Hepatocyte (in vitro differentiated cells): Measurements from ENCODE around the gene ST3GAL5.

ENCODE experiments used
- CTCF ChIP-seq: fragments of 200-600 bp; sonication (generic); IDR thresholded peaks from 2 replicates; pipeline ENCODE4 v1.5.1; 2016; ENCODE audit warnings: antibody characterized with exemption, mild to moderate bottlenecking; ENCODE audit not compliant: poor library complexity
- EZH2 ChIP-seq: fragments of 200-600 bp; sonication (generic); IDR thresholded peaks from 2 replicates; pipeline ENCODE4 v1.6.1; 2016; ENCODE audit warnings: antibody characterized with exemption, mild to moderate bottlenecking, borderline replicate concordance
- EZH2phosphoT487 ChIP-seq: fragments of 200-600 bp; sonication (generic); IDR thresholded peaks from one replicate; pipeline ENCODE4 v1.6.1; 2018; ENCODE audit warnings: antibody characterized with exemption, mild to moderate bottlenecking, low read depth, moderate library complexity; ENCODE audit not compliant: unreplicated experiment, severe bottlenecking

GRCh38 chr2:85921659-85922058 lies 32.9 kb upstream of the ST3GAL5 start:
- TF ChIP-seq CTCF: no peak
- no peak for TF ChIP-seq EZH2
- TF ChIP-seq EZH2phosphoT487: no peak
